Vagina (tissue), 2 donors: ENCODE measurements around the gene PHLDA3.

ENCODE experiments used
- CTCF ChIP-seq, 3 experiments: fragments of 450-650 bp in 2 of 3; fragments of 200-600 bp in 1 of 3; sonication (generic) in 1 of 3; IDR thresholded peaks; one replicate each; pipeline ENCODE4 v1.5.1; 2017 to 2019; ENCODE audit warnings: antibody characterized with exemption in 3 of 3, mild to moderate bottlenecking in 2 of 3, moderate library complexity in 2 of 3
- POLR2A ChIP-seq, 2 donors: fragments of 450-650 bp; IDR thresholded peaks; one replicate each; pipeline ENCODE4 v1.6.1; 2017; ENCODE audit warnings: antibody characterized with exemption in 2 of 2, mild to moderate bottlenecking in 2 of 2, moderate library complexity in 2 of 2
- POLR2AphosphoS5 ChIP-seq, 2 donors: sonication (generic); formaldehyde crosslinking; IDR thresholded peaks; one replicate each; pipeline ENCODE4 v1.9.0; 2017; ENCODE audit warnings: antibody characterized with exemption in 2 of 2, mild to moderate bottlenecking in 2 of 2, low read depth in 1 of 2; ENCODE audit not compliant: insufficient read depth in 1 of 2

- TF ChIP-seq CTCF (IDR thresholded peaks at IDR 0.05) = no peak
- TF ChIP-seq POLR2A (IDR thresholded peaks at IDR 0.05) = peak in 1 of 2 donors; percentile 58
- peak; percentile 45 to 72 for TF ChIP-seq POLR2AphosphoS5 (IDR thresholded peaks at IDR 0.05; ENCODE audit: insufficient read depth in 1 of 2, low read depth in 1 of 2)
Measured at GRCh38 chr1:201480231-201481003, 11.4 kb upstream of the PHLDA3 start.
